HepG2 (cell line): ENCODE measurements around the gene TEKT5. TPM values are rescaled to one million over a fixed set of nuclear protein-coding genes. Genes with fewer than 3 reads are reported as not detected.

ENCODE experiments used
- HES4 ChIP-seq: sonication (generic); formaldehyde crosslinking; IDR thresholded peaks from 2 replicates; pipeline ENCODE4 v1.9.0; 2021; ENCODE audit warnings: mild to moderate bottlenecking, missing genetic modification reagents, borderline replicate concordance
- KDM3A ChIP-seq: IDR thresholded peaks from 2 replicates; pipeline ENCODE4 v1.6.1; 2018; ENCODE audit warnings: low read depth, missing compliant biosample characterization
- NR2F6 ChIP-seq, 2 experiments: IDR thresholded peaks; 2 replicates each; pipeline ENCODE4 v1.6.1; 2016; ENCODE audit warnings: antibody characterized with exemption in 1 of 2, mild to moderate bottlenecking in 1 of 2
- YEATS4 ChIP-seq: sonication (generic); formaldehyde crosslinking; IDR thresholded peaks from 2 replicates; pipeline ENCODE4 v1.4.0; 2020; ENCODE audit warnings: missing genetic modification reagents, borderline replicate concordance
- ZKSCAN5 ChIP-seq: sonication (generic); formaldehyde crosslinking; IDR thresholded peaks from 2 replicates; pipeline ENCODE4 v1.5.1; 2020; ENCODE audit warnings: mild to moderate bottlenecking, missing genetic modification reagents
- ZNF232 ChIP-seq: sonication (generic); formaldehyde crosslinking; IDR thresholded peaks from 2 replicates; pipeline ENCODE4 v1.4.0; 2020; ENCODE audit warnings: missing genetic modification reagents, borderline replicate concordance
- ZNF235 ChIP-seq: sonication (generic); formaldehyde crosslinking; IDR thresholded peaks from 2 replicates; pipeline ENCODE4 v1.8.1; 2023; ENCODE audit warnings: mild to moderate bottlenecking, missing genetic modification reagents, borderline replicate concordance
- ZNF354B ChIP-seq: sonication (generic); formaldehyde crosslinking; IDR thresholded peaks from 2 replicates; pipeline ENCODE4 v1.8.0; 2022; ENCODE audit warnings: mild to moderate bottlenecking, missing genetic modification reagents
- ZNF567 ChIP-seq: sonication (generic); formaldehyde crosslinking; IDR thresholded peaks from 2 replicates; pipeline ENCODE4 v1.8.1; 2023; ENCODE audit warnings: mild to moderate bottlenecking, missing genetic modification reagents, borderline replicate concordance
- ZNF761 ChIP-seq: sonication (generic); formaldehyde crosslinking; conservative IDR thresholded peaks from 2 replicates; pipeline ENCODE4 v1.4.0; 2020; ENCODE audit warnings: mild to moderate bottlenecking, missing genetic modification reagents
- polyA plus RNA-seq, 8 experiments: library from polyadenylated mRNA; depleted of rRNA in 3 of 8; stranded (reverse) in 7 of 8; unstranded in 1 of 8; fragments of >200 nt; fragmentation: Illumina TruSeq in 4 of 8; extraction: Trizol in 4 of 8; gene quantifications; 2 replicates each; pipeline versions ENCODE4 v1.2.1 to v1.2.3, GENCODE V29; 2011 to 2016; ENCODE audit warnings: low read depth in 4 of 8, missing spikeins in 1 of 8, mixed read lengths in 1 of 8; ENCODE audit not compliant: insufficient read depth in 1 of 8
- total RNA-seq, 5 experiments: library from RNA; depleted of rRNA; stranded (reverse); fragments of >200 nt; fragmentation: Illumina TruSeq; extraction: Trizol; gene quantifications; 2 replicates each; pipeline ENCODE4 v1.2.3, GENCODE V29; 2016; ENCODE audit warnings: low read depth in 1 of 5
- TF ChIP-seq, protein P1 (sequence below): sonication (generic); formaldehyde crosslinking; IDR thresholded peaks from 2 replicates; pipeline ENCODE4 v1.4.0; 2020; ENCODE audit warnings: missing genetic modification reagents
- TF ChIP-seq, protein P2 (sequence below): sonication (generic); formaldehyde crosslinking; IDR thresholded peaks from 2 replicates; pipeline ENCODE4 v1.4.0; 2020; ENCODE audit warnings: mild to moderate bottlenecking, missing genetic modification reagents
- TF ChIP-seq, protein P3 (sequence below): IDR thresholded peaks from 2 replicates; pipeline ENCODE4 v1.6.1; 2016; ENCODE audit warnings: mild to moderate bottlenecking, missing biosample characterization, missing genetic modification reagents
- TF ChIP-seq, protein P4 (sequence below): sonication (generic); formaldehyde crosslinking; IDR thresholded peaks from 2 replicates; pipeline ENCODE4 v1.5.0; 2020; ENCODE audit warnings: mild to moderate bottlenecking, missing genetic modification reagents, moderate library complexity
- TF ChIP-seq, protein P5 (sequence below): sonication (generic); formaldehyde crosslinking; IDR thresholded peaks from 2 replicates; pipeline ENCODE4 v1.4.0; 2020; ENCODE audit warnings: missing genetic modification reagents, borderline replicate concordance
- TF ChIP-seq, protein P6 (sequence below): sonication (generic); formaldehyde crosslinking; IDR thresholded peaks from 2 replicates; pipeline ENCODE4 v1.8.0; 2022; ENCODE audit warnings: missing genetic modification reagents, mild to moderate bottlenecking, inconsistent platforms, borderline replicate concordance
- TF ChIP-seq, protein P7 (sequence below): sonication (generic); formaldehyde crosslinking; IDR thresholded peaks from 2 replicates; pipeline ENCODE4 v1.8.1; 2022; ENCODE audit warnings: mild to moderate bottlenecking, missing genetic modification reagents

The TEKT5 gene
- total and polyA plus RNA-seq, 2 of the 13 experiments (the other 11 are each of a cell fraction or from before 2014, with no cell fraction given), result 0.16 TPM; not detected in 1

DNA sequence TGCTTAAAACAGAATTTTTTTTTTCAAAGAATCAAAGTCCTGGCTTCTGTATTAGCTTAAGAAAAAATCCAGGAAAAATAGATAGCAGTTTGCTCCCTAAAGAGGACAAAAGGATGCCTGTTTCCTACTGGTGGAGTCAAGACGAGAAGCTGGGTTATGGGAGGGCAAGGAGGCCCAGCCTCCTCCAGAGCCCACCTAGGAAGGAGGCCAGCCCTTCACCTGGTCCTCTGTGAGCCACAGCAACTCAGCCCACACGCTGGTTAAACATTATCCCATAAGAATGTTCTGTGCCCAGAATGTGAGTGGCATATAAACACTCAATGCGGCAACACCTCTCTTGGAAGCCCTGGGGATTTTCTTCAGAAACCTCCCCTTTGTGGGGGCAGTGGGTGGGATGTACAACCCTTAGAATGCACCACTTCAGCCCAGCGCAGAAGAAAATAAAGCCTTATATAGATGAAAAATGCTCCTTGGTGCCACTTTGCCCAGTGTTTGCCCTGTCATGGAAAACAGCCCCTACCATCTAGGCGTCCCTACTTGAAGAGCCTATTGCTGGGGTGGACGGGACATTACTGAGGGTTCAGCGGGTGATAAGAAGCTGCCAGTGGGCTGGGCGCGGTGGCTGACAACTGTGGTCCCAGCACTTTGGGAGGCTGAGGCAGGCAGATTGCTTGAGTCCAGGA is 48.0 kb downstream of the TEKT5 start (continued):
- TF ChIP-seq ZNF354B (CRISPR knock-in tag) (no peak), ZNF235 (no peak), ZNF567 (CRISPR knock-in tag) (no peak), YEATS4 (CRISPR knock-in tag) (no peak), ZKSCAN5 (no peak), ZNF232 (CRISPR knock-in tag) (no peak), KDM3A (CRISPR knock-in tag) (no peak), ZNF761 (CRISPR knock-in tag) (no peak), HES4 (CRISPR knock-in tag) (no peak), NR2F6 (IDR thresholded peaks at IDR 0.05) (no peak), NR2F6 (CRISPR knock-in tag; IDR thresholded peaks at IDR 0.05) (peak; percentile 19; the same call in 1 of the 2 replicates)
- TF ChIP-seq, protein P1, sequence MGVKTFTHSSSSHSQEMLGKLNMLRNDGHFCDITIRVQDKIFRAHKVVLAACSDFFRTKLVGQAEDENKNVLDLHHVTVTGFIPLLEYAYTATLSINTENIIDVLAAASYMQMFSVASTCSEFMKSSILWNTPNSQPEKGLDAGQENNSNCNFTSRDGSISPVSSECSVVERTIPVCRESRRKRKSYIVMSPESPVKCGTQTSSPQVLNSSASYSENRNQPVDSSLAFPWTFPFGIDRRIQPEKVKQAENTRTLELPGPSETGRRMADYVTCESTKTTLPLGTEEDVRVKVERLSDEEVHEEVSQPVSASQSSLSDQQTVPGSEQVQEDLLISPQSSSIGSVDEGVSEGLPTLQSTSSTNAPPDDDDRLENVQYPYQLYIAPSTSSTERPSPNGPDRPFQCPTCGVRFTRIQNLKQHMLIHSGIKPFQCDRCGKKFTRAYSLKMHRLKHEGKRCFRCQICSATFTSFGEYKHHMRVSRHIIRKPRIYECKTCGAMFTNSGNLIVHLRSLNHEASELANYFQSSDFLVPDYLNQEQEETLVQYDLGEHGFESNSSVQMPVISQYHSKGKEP (CRISPR knock-in tag), result no peak
- TF ChIP-seq, protein P2, sequence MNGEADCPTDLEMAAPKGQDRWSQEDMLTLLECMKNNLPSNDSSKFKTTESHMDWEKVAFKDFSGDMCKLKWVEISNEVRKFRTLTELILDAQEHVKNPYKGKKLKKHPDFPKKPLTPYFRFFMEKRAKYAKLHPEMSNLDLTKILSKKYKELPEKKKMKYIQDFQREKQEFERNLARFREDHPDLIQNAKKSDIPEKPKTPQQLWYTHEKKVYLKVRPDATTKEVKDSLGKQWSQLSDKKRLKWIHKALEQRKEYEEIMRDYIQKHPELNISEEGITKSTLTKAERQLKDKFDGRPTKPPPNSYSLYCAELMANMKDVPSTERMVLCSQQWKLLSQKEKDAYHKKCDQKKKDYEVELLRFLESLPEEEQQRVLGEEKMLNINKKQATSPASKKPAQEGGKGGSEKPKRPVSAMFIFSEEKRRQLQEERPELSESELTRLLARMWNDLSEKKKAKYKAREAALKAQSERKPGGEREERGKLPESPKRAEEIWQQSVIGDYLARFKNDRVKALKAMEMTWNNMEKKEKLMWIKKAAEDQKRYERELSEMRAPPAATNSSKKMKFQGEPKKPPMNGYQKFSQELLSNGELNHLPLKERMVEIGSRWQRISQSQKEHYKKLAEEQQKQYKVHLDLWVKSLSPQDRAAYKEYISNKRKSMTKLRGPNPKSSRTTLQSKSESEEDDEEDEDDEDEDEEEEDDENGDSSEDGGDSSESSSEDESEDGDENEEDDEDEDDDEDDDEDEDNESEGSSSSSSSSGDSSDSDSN (CRISPR knock-in tag), result no peak
- TF ChIP-seq, protein P3, sequence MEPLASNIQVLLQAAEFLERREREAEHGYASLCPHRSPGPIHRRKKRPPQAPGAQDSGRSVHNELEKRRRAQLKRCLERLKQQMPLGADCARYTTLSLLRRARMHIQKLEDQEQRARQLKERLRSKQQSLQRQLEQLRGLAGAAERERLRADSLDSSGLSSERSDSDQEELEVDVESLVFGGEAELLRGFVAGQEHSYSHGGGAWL (CRISPR knock-in tag), result no peak
- TF ChIP-seq, protein P4, sequence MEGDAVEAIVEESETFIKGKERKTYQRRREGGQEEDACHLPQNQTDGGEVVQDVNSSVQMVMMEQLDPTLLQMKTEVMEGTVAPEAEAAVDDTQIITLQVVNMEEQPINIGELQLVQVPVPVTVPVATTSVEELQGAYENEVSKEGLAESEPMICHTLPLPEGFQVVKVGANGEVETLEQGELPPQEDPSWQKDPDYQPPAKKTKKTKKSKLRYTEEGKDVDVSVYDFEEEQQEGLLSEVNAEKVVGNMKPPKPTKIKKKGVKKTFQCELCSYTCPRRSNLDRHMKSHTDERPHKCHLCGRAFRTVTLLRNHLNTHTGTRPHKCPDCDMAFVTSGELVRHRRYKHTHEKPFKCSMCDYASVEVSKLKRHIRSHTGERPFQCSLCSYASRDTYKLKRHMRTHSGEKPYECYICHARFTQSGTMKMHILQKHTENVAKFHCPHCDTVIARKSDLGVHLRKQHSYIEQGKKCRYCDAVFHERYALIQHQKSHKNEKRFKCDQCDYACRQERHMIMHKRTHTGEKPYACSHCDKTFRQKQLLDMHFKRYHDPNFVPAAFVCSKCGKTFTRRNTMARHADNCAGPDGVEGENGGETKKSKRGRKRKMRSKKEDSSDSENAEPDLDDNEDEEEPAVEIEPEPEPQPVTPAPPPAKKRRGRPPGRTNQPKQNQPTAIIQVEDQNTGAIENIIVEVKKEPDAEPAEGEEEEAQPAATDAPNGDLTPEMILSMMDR, result no peak
- TF ChIP-seq, protein P5, sequence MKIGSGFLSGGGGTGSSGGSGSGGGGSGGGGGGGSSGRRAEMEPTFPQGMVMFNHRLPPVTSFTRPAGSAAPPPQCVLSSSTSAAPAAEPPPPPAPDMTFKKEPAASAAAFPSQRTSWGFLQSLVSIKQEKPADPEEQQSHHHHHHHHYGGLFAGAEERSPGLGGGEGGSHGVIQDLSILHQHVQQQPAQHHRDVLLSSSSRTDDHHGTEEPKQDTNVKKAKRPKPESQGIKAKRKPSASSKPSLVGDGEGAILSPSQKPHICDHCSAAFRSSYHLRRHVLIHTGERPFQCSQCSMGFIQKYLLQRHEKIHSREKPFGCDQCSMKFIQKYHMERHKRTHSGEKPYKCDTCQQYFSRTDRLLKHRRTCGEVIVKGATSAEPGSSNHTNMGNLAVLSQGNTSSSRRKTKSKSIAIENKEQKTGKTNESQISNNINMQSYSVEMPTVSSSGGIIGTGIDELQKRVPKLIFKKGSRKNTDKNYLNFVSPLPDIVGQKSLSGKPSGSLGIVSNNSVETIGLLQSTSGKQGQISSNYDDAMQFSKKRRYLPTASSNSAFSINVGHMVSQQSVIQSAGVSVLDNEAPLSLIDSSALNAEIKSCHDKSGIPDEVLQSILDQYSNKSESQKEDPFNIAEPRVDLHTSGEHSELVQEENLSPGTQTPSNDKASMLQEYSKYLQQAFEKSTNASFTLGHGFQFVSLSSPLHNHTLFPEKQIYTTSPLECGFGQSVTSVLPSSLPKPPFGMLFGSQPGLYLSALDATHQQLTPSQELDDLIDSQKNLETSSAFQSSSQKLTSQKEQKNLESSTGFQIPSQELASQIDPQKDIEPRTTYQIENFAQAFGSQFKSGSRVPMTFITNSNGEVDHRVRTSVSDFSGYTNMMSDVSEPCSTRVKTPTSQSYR (CRISPR knock-in tag), result no peak
- TF ChIP-seq, protein P6, sequence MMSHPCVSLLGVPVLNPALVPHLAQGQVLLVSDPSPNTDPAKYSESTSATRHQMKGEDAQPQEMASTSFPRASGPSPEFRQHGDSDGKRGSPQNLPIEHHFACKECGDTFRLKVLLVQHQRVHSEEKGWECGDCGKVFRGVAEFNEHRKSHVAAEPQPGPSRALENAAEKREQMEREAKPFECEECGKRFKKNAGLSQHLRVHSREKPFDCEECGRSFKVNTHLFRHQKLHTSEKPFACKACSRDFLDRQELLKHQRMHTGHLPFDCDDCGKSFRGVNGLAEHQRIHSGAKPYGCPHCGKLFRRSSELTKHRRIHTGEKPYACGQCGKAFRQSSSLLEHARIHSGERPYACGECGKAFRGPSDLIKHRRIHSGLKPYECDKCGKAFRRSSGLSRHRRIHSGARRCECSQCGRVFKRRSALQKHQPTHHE, result no peak
- TF ChIP-seq, protein P7, sequence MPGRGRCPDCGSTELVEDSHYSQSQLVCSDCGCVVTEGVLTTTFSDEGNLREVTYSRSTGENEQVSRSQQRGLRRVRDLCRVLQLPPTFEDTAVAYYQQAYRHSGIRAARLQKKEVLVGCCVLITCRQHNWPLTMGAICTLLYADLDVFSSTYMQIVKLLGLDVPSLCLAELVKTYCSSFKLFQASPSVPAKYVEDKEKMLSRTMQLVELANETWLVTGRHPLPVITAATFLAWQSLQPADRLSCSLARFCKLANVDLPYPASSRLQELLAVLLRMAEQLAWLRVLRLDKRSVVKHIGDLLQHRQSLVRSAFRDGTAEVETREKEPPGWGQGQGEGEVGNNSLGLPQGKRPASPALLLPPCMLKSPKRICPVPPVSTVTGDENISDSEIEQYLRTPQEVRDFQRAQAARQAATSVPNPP (CRISPR knock-in tag), result no peak
